Vagina (tissue), 2 donors: ENCODE results near the gene NDUFAF4.

Source experiments
- POLR2A ChIP-seq, 2 donors: fragments of 450-650 bp; IDR thresholded peaks; one replicate each; pipeline ENCODE4 v1.6.1; 2017; ENCODE audit warnings: antibody characterized with exemption in 2 of 2, mild to moderate bottlenecking in 2 of 2, moderate library complexity in 2 of 2
- POLR2AphosphoS5 ChIP-seq, 2 donors: sonication (generic); formaldehyde crosslinking; IDR thresholded peaks; one replicate each; pipeline ENCODE4 v1.9.0; 2017; ENCODE audit warnings: antibody characterized with exemption in 2 of 2, mild to moderate bottlenecking in 2 of 2, low read depth in 1 of 2; ENCODE audit not compliant: insufficient read depth in 1 of 2
- TF ChIP-seq, protein P1 (sequence below), 3 experiments: fragments of 450-650 bp in 2 of 3; fragments of 200-600 bp in 1 of 3; sonication (generic) in 1 of 3; IDR thresholded peaks; one replicate each; pipeline ENCODE4 v1.5.1; 2017 to 2019; ENCODE audit warnings: antibody characterized with exemption in 3 of 3, mild to moderate bottlenecking in 2 of 3, moderate library complexity in 2 of 3

DNA sequence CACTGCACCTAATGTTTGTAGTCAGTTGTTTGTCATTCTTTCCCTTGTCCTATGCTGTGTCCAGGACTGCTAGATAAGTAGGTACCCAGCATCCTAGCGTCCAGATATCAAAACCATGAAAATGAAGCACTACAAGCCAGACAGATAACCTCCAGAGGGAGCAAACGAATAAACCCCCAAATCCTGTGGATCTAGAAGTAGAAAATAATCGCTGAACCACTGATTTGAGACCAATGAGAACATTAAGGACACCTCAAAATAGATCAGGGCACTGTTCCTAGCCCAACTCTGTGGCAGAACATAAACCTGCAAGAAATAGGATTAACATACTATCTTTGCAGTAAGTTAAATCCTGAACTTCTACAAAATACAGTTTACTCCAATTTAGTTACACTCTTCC, 25.7 kb upstream of the NDUFAF4 start:
- TF ChIP-seq, protein P1, sequence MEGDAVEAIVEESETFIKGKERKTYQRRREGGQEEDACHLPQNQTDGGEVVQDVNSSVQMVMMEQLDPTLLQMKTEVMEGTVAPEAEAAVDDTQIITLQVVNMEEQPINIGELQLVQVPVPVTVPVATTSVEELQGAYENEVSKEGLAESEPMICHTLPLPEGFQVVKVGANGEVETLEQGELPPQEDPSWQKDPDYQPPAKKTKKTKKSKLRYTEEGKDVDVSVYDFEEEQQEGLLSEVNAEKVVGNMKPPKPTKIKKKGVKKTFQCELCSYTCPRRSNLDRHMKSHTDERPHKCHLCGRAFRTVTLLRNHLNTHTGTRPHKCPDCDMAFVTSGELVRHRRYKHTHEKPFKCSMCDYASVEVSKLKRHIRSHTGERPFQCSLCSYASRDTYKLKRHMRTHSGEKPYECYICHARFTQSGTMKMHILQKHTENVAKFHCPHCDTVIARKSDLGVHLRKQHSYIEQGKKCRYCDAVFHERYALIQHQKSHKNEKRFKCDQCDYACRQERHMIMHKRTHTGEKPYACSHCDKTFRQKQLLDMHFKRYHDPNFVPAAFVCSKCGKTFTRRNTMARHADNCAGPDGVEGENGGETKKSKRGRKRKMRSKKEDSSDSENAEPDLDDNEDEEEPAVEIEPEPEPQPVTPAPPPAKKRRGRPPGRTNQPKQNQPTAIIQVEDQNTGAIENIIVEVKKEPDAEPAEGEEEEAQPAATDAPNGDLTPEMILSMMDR (IDR thresholded peaks at IDR 0.05), result no peak
- TF ChIP-seq POLR2AphosphoS5 (IDR thresholded peaks at IDR 0.05; ENCODE audit: insufficient read depth in 1 of 2, low read depth in 1 of 2) (no peak), POLR2A (IDR thresholded peaks at IDR 0.05) (no peak)
